HG02884 (cell line): ENCODE measurements around the gene SFR1.
A peak's percentile ranks its signal among the peaks of the same experiment; 100 is the strongest.

ENCODE experiments used
- ATAC-seq: cut with Tn5 transposase; IDR thresholded peaks from one replicate; pipeline ENCODE4 v1.9.1; 2021; ENCODE audit warnings: mild to moderate bottlenecking, moderate library complexity; ENCODE audit not compliant: unreplicated experiment

SFR1 gene

GRCh38 chr10:104104418-104104817 lies 17.6 kb upstream of the SFR1 start:
- no peak for ATAC-seq

GRCh38 chr10:104104926-104105325 lies 17.0 kb upstream of the SFR1 start:
- ATAC-seq: no peak

- no peak for ATAC-seq
These were observed 11.9 kb upstream of the SFR1 start for GRCh38 chr10:104109908-104110662.

GRCh38 chr10:104113376-104113956 lies 8.5 kb upstream of the SFR1 start:
- no peak for ATAC-seq

GRCh38 chr10:104117839-104118323 lies 4.1 kb upstream of the SFR1 start:
- ATAC-seq: no peak

GRCh38 chr10:104119996-104120395 lies 2.0 kb upstream of the SFR1 start:
- no peak for ATAC-seq

- no peak for ATAC-seq
These were observed 1.5 kb upstream of the SFR1 start for GRCh38 chr10:104120512-104120902.

- peak; percentile 39 for ATAC-seq
These were observed 977 bp upstream of the SFR1 start for GRCh38 chr10:104120903-104121484.

- peak; percentile 3 for ATAC-seq
These were observed 495 bp downstream of the SFR1 start for GRCh38 chr10:104122225-104123107.

- no peak for ATAC-seq
These were observed 1.4 kb downstream of the SFR1 start for GRCh38 chr10:104123397-104123796.

- ATAC-seq: no peak
These were observed 5.4 kb downstream of the SFR1 start for GRCh38 chr10:104127411-104127810.

GRCh38 chr10:104128214-104128613 lies 6.2 kb downstream of the SFR1 start:
- no peak for ATAC-seq

- ATAC-seq: no peak
These were observed 8.1 kb downstream of the SFR1 start for GRCh38 chr10:104130041-104130440.

GRCh38 chr10:104138131-104138530 lies 16.2 kb downstream of the SFR1 start:
- ATAC-seq: no peak

GRCh38 chr10:104139221-104139620 lies 17.2 kb downstream of the SFR1 start:
- no peak for ATAC-seq

GRCh38 chr10:104142081-104142480 lies 20.1 kb downstream of the SFR1 start:
- no peak for ATAC-seq

- ATAC-seq: no peak
These were observed 21.9 kb downstream of the SFR1 start for GRCh38 chr10:104143829-104144228.

GRCh38 chr10:104144931-104145330 lies 23.0 kb downstream of the SFR1 start:
- ATAC-seq: no peak

GRCh38 chr10:104146882-104147281 lies 24.9 kb downstream of the SFR1 start:
- no peak for ATAC-seq

- no peak for ATAC-seq
These were observed 28.2 kb downstream of the SFR1 start for GRCh38 chr10:104150139-104150538.

GRCh38 chr10:104151737-104152136 lies 29.8 kb downstream of the SFR1 start:
- ATAC-seq: no peak
